Middle frontal gyrus (tissue), 1 donor: ENCODE measurements around the gene SLMAP.

ENCODE experiments used
- DNase-seq: peaks from one replicate; pipeline ENCODE4 v3.0.0-alpha.2; 2015; ENCODE audit warnings: low spot score; ENCODE audit errors: extremely low spot score

Gene SLMAP

DNA sequence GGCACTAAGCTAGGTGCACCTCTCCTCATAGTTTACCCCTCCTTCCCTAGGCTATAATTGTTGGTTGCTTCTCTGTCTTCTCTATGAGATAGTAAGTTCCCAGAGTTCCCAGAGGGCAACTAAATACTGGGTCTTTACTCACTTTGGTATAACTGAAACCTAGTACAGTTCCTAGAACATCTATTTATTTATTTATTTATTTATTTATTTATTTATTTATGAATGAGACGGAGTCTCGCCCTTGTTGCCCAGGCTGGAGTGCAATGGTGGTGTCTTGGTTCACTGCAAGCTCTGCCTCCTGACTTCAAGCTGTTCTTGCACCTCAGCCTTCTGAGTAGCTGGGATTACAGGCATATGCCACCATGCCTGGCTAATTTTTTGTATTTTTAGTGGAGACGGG, 181.0 kb downstream of the SLMAP start:
- DNase-seq = no peak

DNA sequence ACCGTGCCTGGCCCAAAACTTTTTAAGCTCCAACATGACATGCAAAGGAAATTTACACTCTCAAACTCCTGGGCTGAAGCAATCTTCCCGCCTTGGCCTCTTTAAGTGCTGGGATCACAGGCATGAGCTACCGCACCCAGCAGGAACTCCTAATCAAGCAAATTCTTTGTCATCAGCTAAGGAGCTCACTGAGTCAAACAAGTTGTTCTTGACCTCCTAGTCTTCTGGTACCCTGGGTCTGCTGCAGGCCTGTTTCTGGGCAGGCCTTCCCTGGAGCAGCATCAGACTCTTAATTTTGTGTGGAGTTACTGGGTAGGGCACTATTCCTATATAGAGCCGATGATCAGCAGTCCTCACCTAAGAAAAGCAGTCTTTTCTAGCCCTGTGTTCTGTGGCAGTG, 183.7 kb downstream of the SLMAP start:
- DNase-seq = no peak

DNA sequence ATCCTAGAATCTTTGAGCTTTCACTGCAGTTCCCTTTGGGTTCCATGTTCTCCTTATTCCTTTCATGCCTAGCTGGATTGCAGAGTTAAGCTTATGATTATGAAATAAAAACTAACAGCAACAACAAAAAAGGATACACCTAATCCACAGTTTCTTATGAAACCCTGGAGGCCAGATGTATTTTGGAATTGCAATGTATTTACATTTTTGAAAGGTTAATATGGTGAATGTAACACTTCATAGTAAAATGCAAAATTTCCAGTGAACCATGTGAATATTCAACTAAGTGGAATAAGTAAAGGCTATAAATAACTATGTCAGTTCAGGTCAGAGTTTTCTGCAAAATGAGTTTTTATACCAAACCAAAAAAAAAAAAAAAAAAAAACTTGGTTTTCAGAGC, 186.3 kb downstream of the SLMAP start:
- no peak for DNase-seq

DNA sequence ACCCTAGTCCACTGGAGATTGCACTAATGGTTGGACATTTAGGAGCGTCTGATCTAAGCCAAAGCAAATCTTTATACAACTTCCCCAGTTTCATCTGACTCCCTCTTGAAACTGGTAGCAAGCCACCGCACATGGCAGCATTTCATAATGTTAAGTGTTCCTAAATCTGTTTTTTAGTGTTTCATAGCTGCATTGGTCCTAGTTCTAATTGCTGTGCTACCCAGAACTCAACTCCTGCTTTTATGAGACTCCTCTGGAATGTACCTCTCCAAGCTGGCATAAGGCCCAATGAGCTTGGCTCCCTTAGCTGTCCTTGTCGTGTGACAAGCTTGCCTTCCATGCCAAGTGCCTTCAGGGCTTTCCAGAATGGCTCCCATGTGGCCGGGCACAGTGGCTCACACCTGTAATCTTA, 186.8 kb downstream of the SLMAP start:
- DNase-seq = no peak

DNA sequence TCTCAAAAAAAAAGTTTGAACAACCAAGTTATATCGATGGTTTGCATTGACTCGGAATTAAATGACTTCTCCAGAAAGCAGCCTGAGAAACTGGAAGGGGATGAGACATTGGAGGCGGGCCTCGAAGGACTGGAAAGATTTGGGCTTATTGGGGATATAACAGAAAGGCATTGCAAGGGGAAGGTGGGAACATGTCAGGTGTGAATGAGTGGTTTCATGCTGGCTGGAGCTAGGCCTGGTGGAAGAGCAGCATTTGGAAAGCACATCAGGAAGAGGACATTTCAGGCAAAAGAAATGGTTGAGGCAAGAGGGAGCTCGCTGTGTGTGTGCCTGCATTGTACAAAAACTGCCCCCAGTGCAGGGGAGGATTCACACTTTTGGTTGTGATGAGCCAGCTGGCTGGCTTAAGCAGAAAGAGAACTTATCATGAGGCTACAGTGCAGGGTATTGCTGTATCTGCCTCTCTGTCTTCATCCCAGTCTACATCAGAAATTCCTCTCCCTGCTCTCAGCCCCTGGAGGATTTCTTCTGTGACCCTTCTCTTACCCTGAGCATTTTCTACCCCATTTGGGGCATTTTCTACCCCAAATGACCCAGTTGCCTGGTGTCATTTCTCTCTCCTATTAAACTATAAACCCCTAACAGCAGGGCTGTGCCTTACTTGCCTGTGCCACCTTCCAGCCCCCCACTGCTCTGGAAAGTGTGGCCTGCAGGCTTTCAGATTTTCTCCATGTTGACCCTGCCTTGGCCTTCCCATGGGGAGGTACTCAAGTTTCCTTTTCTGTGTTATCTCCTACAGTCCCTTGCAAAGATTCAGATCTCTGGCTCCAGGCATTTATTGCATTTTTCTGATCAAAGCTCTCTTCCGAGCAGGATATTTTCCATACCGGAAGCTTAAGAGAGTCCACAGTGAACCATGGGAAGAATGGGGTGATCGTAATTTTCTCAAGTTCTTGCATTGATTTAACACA, 187.7 kb downstream of the SLMAP start:
- DNase-seq = no peak

DNA sequence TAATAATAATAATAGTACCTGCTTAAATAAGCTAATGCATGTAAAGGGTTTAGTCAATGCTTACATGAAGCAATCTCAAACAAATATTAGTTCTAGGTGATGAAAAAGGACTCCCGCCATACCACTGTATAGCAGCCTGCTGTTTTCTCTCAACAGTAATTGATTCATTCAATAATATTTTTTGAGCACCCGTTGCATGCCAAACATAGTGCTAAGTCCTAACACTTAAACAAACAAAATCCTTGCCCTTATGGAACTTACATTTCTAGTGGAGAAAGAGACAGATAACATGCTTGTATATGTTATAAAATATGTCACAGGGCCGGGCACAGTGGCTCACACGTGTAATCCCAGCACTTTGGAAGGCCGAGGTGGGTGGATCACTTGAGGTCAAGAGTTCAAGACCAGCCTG, 190.9 kb downstream of the SLMAP start:
- DNase-seq = no peak

DNA sequence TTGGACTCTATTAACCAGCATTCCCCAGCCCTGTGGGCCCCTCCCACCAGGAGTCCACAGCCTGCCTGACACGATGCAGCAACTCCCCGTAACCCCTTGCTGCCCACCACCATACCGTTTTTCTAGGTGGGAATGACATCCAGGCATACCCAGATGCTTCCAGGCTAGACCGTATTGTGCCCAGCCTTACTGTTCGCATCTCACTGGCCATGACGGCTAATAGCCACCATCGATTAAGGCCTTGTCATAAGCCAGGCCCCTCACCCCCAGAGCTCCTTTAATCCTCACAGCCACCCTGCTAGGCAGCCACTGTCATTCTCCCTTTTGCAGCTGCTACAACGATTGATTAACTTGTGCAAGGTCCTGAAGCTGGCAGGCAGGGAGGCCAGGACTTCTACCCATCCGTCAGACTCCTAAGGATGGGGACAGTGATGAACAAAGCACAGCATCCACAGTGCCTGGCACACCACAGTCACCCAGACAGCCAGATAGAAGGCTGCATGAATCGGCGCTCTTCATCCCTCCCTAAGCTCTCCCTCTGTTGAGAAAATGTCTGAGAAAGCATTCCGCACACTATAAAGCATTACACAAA, 192.1 kb downstream of the SLMAP start:
- no peak for DNase-seq

DNA sequence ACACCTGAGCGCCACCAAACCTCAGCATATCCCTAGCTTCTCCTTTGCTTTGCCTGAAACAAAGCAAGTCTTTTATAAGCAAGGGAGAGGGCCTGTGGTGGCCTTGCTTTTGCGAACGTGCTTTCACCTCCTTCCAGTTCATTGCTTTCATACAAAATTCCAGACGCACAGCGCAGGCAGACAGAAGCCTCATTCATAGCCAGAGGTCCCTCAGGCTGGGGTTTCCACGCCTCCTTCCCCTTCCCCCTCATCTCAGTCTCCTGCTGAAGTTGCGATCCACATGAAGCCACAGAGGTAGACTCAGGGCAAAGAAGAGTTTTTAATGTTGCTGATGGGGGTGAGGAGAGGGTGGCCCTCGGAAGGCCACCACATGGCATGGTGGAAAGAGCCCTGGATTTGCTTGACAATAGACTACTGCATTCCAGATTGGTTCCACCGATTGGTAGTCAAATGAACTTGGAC, 192.7 kb downstream of the SLMAP start:
- no peak for DNase-seq

DNA sequence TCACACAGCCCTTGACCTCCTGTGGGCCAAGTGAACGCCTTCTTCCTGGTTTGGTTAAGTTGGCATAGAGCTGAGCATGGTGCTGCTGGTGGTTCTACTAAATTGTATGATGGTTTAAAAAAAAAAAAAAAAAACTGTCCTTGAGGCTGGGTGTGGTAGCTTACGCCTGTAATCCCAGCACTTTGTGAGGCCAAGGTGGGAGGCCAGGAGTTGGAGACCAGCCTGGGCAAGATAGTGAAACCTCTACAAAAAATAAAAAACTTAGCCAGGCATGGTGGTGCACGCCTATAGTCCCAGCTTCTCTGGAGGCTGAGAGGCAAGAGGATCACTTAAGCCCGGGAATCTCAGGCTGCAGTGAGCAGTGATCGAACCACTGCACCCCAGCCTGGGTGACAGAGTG, 193.2 kb downstream of the SLMAP start:
- DNase-seq = no peak

DNA sequence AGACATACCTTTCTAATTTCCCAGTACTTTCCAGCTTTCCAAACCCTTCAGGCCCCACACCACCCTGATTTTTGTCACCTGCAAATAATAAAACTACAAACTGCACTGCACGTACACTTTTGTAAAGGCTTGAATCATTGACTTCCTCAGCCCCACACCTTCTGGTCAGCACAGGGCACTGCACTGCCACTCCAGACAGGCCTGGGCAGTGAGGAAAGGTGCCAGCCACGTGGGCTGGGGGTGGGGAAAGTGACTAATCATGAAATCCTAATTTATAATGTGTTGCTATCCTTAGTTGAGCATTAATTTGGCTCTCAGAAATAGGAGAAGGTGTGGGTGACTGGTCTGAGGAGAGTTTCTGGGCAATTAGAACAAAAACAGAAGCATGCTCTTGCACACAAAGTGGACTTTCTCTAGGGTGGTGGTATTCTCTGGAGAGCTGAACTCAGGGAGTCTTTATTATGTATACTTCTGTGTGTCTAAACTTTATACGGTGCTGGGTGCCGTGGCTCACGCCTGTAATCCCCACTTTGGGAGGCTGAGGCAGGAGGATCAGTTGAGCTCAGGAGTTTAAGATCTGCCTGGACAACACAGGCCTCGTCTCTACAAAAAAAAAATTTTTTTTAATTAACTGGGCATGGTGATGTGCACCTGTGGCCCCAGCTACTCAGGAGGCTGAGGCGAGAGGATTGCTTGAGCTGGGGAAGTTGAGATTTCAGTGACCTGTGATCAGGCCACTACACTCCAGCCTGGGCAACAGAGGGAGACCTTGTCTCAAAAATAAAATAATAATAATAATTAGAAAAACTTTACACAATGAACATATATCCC, 193.9 kb downstream of the SLMAP start:
- no peak for DNase-seq

DNA sequence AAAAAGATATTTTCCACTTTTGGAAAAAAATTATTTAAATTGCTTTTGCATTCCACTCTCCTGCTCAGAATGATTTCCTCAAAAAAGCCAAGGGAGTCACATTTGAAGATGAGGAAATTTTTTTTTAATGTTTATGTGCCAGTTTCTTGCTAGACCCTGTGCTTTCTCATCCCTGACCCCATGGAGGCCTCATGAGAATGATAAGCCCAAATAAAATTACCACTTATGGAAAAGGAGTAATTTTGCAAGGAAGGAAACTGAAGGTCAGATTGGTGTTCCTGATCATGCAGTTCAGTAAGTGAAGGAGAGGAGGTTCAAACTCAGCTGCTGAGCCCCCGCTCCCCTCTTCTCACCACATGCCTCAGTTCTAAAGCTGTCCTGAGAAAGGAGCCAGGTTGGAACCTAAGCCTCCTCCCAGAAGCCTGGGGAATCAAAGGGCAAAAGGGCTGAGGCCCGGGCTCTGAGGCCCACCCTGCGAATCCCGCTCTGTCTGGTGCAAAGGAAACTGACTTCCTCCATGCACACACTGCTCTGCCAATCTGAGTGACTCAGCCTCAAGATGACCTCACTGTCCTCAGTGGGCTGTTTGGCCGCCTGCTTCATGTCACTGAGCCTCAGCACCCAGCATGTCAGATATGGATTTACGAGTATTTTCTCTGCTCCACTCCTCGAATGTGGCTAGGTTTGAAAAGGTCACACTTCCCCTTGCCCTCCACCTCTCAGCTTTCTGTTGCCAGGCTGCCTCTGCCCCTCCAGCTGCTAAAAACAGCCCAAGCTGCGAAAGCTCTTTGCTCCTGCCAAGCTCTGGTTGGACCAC, 195.2 kb downstream of the SLMAP start:
- no peak for DNase-seq

DNA sequence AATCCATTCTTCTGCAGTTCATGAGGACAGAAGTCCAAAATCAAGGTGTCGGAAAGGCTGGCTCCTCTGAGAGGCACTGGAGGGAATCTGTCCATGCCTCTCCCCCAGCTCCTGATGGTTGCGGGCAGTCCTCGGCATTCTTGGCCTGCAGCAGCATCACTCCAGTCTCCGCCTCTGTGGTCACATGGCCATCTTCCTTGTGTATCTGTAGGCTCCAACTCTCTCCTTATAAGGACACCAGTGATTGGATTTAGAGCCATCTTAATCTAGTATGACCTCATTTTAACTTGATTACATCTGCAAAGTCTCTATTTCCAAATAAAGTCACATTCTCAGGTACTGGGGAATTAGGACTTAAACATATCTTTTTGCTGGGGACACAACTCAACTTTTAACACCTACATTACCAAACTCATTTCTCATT, 196.1 kb downstream of the SLMAP start:
- DNase-seq = no peak

DNA sequence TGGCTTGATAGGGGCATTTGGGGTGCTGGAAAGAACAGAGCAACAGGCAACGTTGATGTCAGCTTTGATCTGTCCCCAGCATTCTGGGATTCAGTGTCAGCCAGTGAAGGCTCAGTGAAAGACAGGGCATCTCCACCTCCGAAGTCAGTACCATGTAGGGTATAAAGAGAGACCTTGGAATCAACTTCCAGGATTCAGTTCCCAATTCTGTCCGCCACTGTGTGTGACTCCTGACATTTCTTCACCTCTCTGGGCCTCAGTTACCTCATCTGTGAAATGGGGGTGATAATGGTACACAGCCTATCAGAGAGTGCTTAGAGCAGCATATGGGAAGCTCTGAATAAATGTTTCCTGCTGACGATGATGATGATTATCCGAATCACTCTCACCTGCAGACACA, 196.5 kb downstream of the SLMAP start:
- DNase-seq = no peak

DNA sequence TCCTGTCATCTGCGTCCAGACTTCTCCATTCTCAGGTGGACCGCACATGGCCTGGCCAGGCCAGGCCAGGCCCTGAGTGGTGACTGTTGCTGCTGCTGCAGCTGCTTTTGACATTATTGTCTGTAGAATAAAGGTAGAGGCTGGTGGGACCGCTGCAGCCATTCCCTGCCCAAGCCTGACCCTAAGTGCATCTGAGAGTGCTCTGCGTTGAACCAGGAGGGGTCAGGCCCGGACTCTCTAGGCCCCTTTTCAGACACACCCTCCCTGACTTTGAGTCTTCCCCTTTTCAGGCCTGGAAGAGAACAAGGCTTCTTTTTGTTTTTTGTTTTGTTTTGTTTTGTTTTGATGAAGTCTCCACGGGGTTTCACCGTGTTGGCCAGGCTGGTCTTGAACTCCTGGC, 197.5 kb downstream of the SLMAP start:
- no peak for DNase-seq

DNA sequence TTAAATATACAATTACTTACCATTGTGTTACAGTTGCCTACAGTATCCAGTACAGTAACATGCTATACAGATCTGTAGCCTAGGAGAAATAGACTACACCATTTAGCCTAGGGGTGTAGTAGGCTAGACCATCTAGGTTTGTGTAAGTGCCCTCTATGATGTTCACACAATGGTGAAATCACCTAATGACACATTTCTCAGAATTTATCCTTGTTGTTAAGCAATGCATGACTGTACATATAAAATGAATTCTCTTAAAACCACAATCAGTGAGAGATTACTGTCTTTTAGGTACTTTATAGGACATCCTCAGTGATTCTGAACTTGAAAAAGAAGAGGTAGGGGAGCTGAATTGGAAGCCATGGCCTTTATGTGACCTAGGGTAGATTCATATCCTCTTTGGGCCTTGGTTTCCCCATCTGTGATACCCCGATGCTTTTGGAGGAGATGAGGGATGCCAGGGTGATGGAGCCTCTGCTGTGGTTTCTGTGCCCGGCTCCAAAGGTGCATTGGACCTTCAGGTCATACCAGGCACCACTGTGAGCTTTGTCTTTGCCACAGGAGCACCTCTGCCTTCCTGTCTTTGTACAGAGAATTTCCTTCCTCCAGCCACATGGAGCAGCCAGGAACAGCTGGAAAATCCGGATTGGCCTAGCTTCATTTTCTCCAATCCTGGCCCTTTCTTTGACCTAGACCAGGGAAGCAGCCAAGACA, 200.2 kb downstream of the SLMAP start:
- no peak for DNase-seq

DNA sequence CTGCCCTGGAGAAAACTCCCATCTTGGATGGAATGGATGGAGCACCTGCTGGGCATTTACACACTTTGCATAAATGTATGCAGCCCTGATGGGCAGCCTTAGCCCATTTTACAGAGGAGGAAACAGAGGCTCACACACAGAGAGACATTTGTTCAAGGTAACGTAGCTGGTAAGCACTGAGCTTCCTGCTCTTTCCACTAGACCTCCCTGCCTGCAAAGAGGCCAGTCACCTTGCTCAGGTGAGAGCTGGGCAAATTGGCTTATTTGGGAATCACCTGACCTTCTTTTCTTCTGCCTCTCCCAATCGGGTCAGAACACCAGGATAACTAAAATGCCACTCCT, 200.7 kb downstream of the SLMAP start:
- no peak for DNase-seq

DNA sequence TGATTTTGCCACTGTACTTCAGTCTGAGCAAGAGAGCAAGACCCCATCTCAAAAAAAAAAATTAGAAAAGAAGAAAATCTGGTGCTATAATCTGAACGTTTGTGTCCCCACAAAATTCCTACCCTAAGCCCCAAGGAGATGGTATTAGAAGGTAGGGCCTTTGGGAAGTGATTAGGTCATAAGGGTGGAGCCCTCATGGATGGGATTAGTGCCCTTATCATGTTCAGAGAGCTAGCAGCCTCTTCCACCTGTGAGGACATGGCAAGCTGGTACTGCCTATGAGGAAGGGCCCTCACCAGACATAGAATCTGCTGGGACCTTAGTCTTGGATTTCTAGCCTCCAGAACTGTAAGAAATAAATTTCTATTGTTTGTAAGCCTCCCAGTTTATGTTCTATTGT, 201.7 kb downstream of the SLMAP start:
- no peak for DNase-seq

DNA sequence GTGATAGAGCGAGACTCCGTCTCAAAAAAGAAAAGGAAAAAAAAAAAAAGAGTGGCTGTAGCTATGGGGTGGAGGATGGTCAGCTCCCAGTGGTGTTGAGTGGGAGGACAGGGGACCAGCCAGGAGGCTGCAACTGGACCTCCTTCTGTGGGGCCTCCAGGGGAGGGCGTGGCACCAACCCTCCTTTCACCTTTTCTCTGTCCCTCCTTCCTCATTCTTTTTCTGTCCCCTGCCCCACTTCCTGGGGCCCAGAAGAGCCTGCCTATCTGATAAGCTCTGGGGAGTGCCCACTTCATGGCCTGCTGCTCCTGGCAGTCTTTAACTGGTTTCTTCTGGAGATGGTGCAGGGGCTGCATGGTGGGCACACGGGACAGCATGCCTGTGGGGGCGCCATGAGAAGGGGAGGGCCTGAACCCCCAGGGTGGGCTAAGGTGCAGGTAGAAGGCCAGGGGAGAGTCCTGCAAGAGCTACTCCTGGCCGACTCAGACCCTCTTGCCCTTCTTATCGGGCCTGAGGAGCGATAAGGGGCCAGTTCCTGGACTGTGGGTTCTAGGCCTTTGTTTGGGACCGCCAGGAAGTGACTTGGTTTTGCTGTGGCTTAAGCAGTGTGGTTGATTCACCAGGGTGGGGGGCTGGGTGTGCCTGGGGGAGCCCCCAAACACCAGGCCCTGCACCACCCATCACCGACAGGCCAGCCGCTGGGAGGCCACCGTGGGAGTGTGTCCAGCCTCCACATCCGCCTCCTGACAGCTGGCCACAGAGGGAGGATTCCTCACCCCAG, 202.7 kb downstream of the SLMAP start:
- no peak for DNase-seq

DNA sequence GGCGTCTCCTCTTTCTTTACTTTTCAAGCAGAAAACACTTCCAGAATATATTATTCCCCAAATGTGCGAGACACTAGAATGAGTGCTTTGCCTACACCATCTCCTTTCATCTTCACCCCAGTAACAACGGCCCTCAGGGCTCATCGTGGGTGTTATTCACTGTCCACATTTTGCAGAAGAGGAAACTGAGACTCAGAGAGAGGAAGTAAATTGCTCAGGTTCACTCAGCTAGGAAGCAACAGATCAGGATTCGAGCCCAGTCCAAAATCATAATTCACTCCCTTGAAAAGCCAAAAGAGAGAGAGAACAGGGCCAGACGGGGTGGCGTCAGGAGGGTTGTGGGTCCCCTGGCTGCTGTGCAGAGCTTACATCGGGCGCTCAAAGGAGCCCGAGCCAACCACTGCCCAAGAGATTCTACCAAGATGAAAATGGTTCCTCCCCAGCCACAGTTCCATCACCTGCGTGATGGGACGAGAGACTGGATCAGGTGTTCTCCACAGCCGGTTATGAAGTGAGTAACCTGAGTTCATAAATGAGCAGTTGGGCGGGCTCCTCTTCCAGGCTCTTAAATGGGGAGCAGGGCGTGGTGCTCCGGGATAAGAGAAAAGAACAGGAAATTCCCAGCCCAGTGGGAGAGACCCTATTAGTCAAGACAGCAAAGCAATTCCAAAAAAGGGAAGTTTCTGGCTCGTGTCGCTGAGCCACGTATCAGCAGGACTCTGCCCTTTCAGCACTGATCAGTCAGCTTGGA, 203.5 kb downstream of the SLMAP start:
- DNase-seq = no peak
